ENCODE results near the gene MRPL55. TPM values are rescaled to one million over a fixed set of nuclear protein-coding genes. Genes with fewer than 3 reads are reported as not detected.

The MRPL55 gene
- total RNA-seq, 2 donors from 2014 or later: 33.0 to 60.7 TPM

GRCh38 chr1:228122921-228123441 lies 13.9 kb upstream of the MRPL55 start:
- Histone ChIP-seq H3K4me3 (no peak overlapping the region), H3K9ac (ENCODE audit: low read depth in 2 of 2, low read length in 2 of 2) (no peak overlapping the region), H3K9me3 (no peaks in the 10 kb centered on the region), H3K27ac (no peak overlapping the region), H3K4me1 (no peaks in the 10 kb centered on the region), H3K27me3 (no peaks in the 10 kb centered on the region), H3K36me3 (no peaks in the 10 kb centered on the region)
- no peak for DNase-seq
- intact Hi-C loops (cut with DNase I): no loop called here
- TF ChIP-seq CTCF (IDR thresholded peaks at IDR 0.05): no peak

- Histone ChIP-seq H3K9me3 (no peaks in the 10 kb centered on the region), H3K9ac (ENCODE audit: low read depth in 2 of 2, low read length in 2 of 2) (no peak overlapping the region), H3K36me3 (no peaks in the 10 kb centered on the region), H3K27me3 (no peaks in the 10 kb centered on the region), H3K4me1 (no peaks in the 10 kb centered on the region), H3K4me3 (no peak overlapping the region), H3K27ac (no peak overlapping the region)
- no peak for DNase-seq
- no peak for TF ChIP-seq CTCF (IDR thresholded peaks at IDR 0.05)
- intact Hi-C loops (cut with DNase I): no loop called here
Observed at GRCh38 chr1:228120857-228121489, 11.9 kb upstream of the MRPL55 start.

GRCh38 chr1:228120351-228120750 lies 11.3 kb upstream of the MRPL55 start:
- Histone ChIP-seq H3K9me3 (no peaks in the 10 kb centered on the region), H3K27me3 (no peaks in the 10 kb centered on the region), H3K4me1 (no peaks in the 10 kb centered on the region), H3K4me3 (no peak overlapping the region), H3K9ac (ENCODE audit: low read depth in 2 of 2, low read length in 2 of 2) (no peak overlapping the region), H3K27ac (no peak overlapping the region), H3K36me3 (no peaks in the 10 kb centered on the region)
- TF ChIP-seq CTCF (IDR thresholded peaks at IDR 0.05): no peak
- DNase-seq: no peak
- intact Hi-C loops (cut with DNase I): no loop called here

- Histone ChIP-seq H3K4me1 (no peaks in the 10 kb centered on the region), H3K4me3 (no peak overlapping the region), H3K36me3 (no peaks in the 10 kb centered on the region), H3K27me3 (no peaks in the 10 kb centered on the region), H3K9me3 (no peaks in the 10 kb centered on the region), H3K9ac (ENCODE audit: low read depth in 2 of 2, low read length in 2 of 2) (no peak overlapping the region), H3K27ac (no peak overlapping the region)
- intact Hi-C loops (cut with DNase I): no loop called here
- no peak for DNase-seq
- TF ChIP-seq CTCF (IDR thresholded peaks at IDR 0.05): no peak
Observed at GRCh38 chr1:228118040-228118439, 8.9 kb upstream of the MRPL55 start.

GRCh38 chr1:228117335-228117734 lies 8.2 kb upstream of the MRPL55 start:
- H3K4me3 ChIP-seq: no peak overlapping the region
- TF ChIP-seq CTCF (IDR thresholded peaks at IDR 0.05): no peak
- no peak for DNase-seq
- no peaks in the 10 kb centered on the region for H3K27me3 ChIP-seq
- H3K9me3 ChIP-seq: no peaks in the 10 kb centered on the region
- intact Hi-C loops (cut with DNase I): no loop called here
- H3K36me3 ChIP-seq: no peaks in the 10 kb centered on the region
- no peaks in the 10 kb centered on the region for H3K4me1 ChIP-seq
- no peak overlapping the region for H3K9ac ChIP-seq (ENCODE audit: low read depth in 2 of 2, low read length in 2 of 2)
- H3K27ac ChIP-seq: no peak overlapping the region

Measured in colonic mucosa (tissue), 4 donors.